Naive thymus-derived CD8-positive, alpha-beta T cell (primary cell): ENCODE measurements around the gene WWP2. TPM values are rescaled to one million over a fixed set of nuclear protein-coding genes. Genes with fewer than 3 reads are reported as not detected.
"Not testable (repeated sequence)": the region's sequence is repeated elsewhere in the genome, so short reads cannot be mapped to it uniquely, and the experiment has no call there.

Experiments used
- ATAC-seq, 2 donors: fragments of 150-1000 bp; cut with Tn5 transposase in 1 of 2; sonication (Bioruptor Pico), chemical (Tn5 transposase) in 1 of 2; 1 replicate in 1 of 2; 2 replicates in 1 of 2; pipeline ENCODE4 v1.10.0; 2021; ENCODE audit warnings: mild to moderate bottlenecking in 2 of 2, moderate library complexity in 2 of 2
- POLR2A ChIA-PET: fragments of 350-600 bp; sonication (Branson Sonifier 250); formaldehyde crosslinking; loops from one replicate; lab custom pipeline; 2021; ENCODE audit warnings: antibody characterized with exemption; lab: Charles Lee
- DNase-seq, 10 donors: peaks; one replicate each; pipeline versions ENCODE4 v3.0.0 to v3.0.0-alpha.2; 2020 to 2022
- H3K27ac Mint-ChIP-seq, 10 donors: one replicate each; pipeline ENCODE4 v1.8.0; 2020 to 2022; ENCODE audit warnings: mild to moderate bottlenecking in 10 of 10, mixed read lengths in 10 of 10, moderate library complexity in 4 of 10, inconsistent platforms in 1 of 10
- H3K27me3 Mint-ChIP-seq, 5 donors: one replicate each; pipeline ENCODE4 v1.8.0; 2021 to 2022; ENCODE audit warnings: mixed read lengths in 5 of 5
- H3K36me3 Mint-ChIP-seq, 3 donors: one replicate each; pipeline ENCODE4 v1.8.0; 2020 to 2022; ENCODE audit warnings: mixed read lengths in 3 of 3, mild to moderate bottlenecking in 2 of 3, inconsistent platforms in 1 of 3
- H3K4me1 Mint-ChIP-seq, 4 donors: one replicate each; pipeline ENCODE4 v1.8.0; 2021 to 2022; ENCODE audit warnings: mixed read lengths in 4 of 4
- H3K4me3 Mint-ChIP-seq, 10 donors: one replicate each; pipeline ENCODE4 v1.8.0; 2020 to 2022; ENCODE audit warnings: mild to moderate bottlenecking in 10 of 10, mixed read lengths in 10 of 10, moderate library complexity in 6 of 10, inconsistent platforms in 1 of 10
- H3K9me3 Mint-ChIP-seq, 9 donors: one replicate each; pipeline ENCODE4 v1.8.0; 2020 to 2022; ENCODE audit warnings: mixed read lengths in 9 of 9, mild to moderate bottlenecking in 3 of 9, inconsistent platforms in 1 of 9, moderate library complexity in 1 of 9
- polyA plus RNA-seq, 3 donors: library from polyadenylated mRNA; unstranded; fragments of 300-500 nt; fragmentation: Illumina TruSeq; gene quantifications; one replicate each; pipeline ENCODE4 v1.2.3, GENCODE V29; 2021
- total RNA-seq, 8 experiments: library from RNA in 2 of 8; stranded (reverse) in 2 of 8; gene quantifications; one replicate each; pipeline ENCODE4 v1.2.3 and lab custom pipeline; 2021 to 2026

Gene WWP2
- total and polyA plus RNA-seq, 5 experiments from 2014 or later = 27.0 to 63.3 (median 39.5) TPM

- no peaks in the 10 kb centered on the region for H3K27me3 Mint-ChIP-seq
- H3K4me3 Mint-ChIP-seq = no peak overlapping the region
- peak overlapping the region in 1 of 10 donors; percentile 22 for H3K27ac Mint-ChIP-seq
- POLR2A ChIA-PET = no interaction called here
- H3K9me3 Mint-ChIP-seq = peaks cover 0 to under 1% (median 0%) of the 10 kb centered on the region in 9 donors
- ATAC-seq (no peak), DNase-seq (no peak)
- H3K36me3 Mint-ChIP-seq = peaks cover 4 to 67% (median 18%) of the 10 kb centered on the region in 3 donors
- H3K4me1 Mint-ChIP-seq = peaks cover 0 to 3% (median 1%) of the 10 kb centered on the region in 4 donors
Observed at GRCh38 chr16:69812688-69813014, 50.5 kb downstream of the WWP2 start.

DNA sequence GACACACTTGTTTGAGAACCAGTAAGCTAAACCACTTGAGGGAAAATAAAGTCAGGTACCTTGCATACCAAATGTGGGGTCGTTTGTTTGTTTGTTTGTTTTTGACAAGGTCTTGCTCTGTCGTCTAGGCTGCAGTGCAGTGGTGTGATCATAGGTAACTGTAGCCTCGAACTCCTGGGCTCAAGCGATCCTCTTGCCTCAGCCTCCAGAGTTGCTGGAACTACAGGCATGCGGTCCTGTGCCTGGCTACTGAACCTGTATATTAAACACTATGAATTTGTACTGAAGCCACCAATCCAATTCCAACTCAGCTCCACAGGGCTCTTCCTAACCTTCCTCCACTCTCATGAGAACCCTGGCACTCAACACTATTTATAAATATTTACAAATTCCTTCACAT, 51.9 kb downstream of the WWP2 start:
- Mint-ChIP-seq H3K4me1 (peaks cover 0 to 6% (median 2%) of the 10 kb centered on the region in 4 donors), H3K27me3 (no peaks in the 10 kb centered on the region), H3K9me3 (peaks cover 0 to 5% (median 0%) of the 10 kb centered on the region in 9 donors), H3K27ac (peak overlapping the region in 2 of 10 donors; percentile 21 to 58), H3K4me3 (no peak overlapping the region), H3K36me3 (peaks cover 8 to 69% (median 26%) of the 10 kb centered on the region in 3 donors)
- ATAC-seq = no peak
- POLR2A ChIA-PET = interaction anchor here (0.6 kb wide), 1 partner anchor 9 kb away, joined by 3 read pairs; no protein-coding TSS in a partner anchor
- no peak for DNase-seq

GRCh38 chr16:69814561-69814960, 52.4 kb downstream of the WWP2 start:
- H3K4me1 Mint-ChIP-seq = peaks cover 0 to 8% (median 2%) of the 10 kb centered on the region in 4 donors
- H3K36me3 Mint-ChIP-seq = peaks cover 9 to 69% (median 28%) of the 10 kb centered on the region in 3 donors
- POLR2A ChIA-PET = no interaction called here
- H3K9me3 Mint-ChIP-seq = peaks cover 0 to 5% (median 0%) of the 10 kb centered on the region in 9 donors
- peak overlapping the region in 1 of 10 donors; percentile 21 for H3K27ac Mint-ChIP-seq
- no peak overlapping the region for H3K4me3 Mint-ChIP-seq
- ATAC-seq (no peak), DNase-seq (no peak)
- H3K27me3 Mint-ChIP-seq = no peaks in the 10 kb centered on the region

- ATAC-seq, H3K4me1 Mint-ChIP-seq, H3K4me3 Mint-ChIP-seq, POLR2A ChIA-PET, H3K9me3 Mint-ChIP-seq, DNase-seq, H3K27me3 Mint-ChIP-seq, H3K27ac Mint-ChIP-seq: not testable (repeated sequence)
- peaks cover 9 to 68% (median 28%) of the 10 kb centered on the region in 3 donors for H3K36me3 Mint-ChIP-seq
Observed at GRCh38 chr16:69815216-69815883, 53.2 kb downstream of the WWP2 start.

DNA sequence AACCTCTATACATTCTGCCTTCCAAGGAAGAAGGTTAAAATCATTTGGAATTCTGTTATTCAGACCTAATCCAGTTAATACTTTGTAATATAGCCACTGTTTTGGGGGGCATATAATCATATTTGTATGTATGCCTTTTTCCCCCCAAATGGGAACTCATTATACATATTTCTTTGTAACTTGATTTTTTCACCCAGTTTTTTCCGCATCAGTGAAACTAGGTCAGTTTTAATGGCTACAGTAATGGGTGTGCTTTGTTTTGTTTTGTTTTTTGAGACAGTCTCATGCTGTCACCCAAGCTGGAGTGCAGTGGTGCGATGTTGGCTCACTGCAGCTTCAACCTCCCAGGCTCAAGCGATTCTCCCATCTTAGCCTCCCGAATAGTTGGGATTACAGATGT, 54.9 kb downstream of the WWP2 start:
- no peak overlapping the region for H3K4me3 Mint-ChIP-seq
- peaks cover 0 to 5% (median 0%) of the 10 kb centered on the region in 9 donors for H3K9me3 Mint-ChIP-seq
- peaks cover 0 to 6% (median under 1%) of the 10 kb centered on the region in 4 donors for H3K4me1 Mint-ChIP-seq
- no peak overlapping the region for H3K27ac Mint-ChIP-seq
- POLR2A ChIA-PET = no interaction called here
- H3K27me3 Mint-ChIP-seq = no peaks in the 10 kb centered on the region
- DNase-seq (no peak), ATAC-seq (no peak)
- H3K36me3 Mint-ChIP-seq = peaks cover 9 to 68% (median 28%) of the 10 kb centered on the region in 3 donors

DNA sequence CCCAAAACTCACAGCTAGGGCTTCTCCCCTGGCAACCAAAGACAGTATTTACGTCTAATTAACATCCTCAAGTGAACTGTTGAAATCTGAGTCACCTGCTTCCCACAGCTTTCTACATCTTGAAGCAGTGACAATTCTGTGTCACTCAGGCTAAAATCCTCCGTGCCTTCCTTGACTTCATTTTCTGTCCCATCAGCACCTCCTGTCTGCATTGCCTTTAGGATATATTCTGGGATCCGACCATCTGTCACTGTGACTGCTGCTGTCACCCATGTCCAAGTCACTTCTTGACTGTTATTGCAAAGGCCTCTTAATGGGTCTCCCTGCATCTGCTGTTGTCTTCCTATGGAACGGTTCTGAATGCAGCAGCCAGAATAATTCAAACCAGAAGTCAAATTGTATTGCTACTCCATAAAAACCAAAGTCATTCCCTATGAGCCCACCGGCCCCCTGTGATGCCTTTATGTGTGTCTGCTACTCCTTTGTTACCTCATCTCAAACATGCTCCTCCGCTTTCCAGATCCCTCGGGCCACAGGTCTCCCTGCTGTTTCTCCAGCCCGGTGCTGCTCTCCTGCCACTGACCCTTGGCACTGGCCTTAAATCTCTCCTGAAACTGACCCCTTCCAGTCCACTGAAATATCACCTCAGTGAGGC, 56.9 kb downstream of the WWP2 start:
- ATAC-seq (no peak), DNase-seq (no peak)
- POLR2A ChIA-PET = no interaction called here
- H3K4me1 Mint-ChIP-seq = peaks cover 0 to 14% (median 5%) of the 10 kb centered on the region in 4 donors
- no peak overlapping the region for H3K4me3 Mint-ChIP-seq
- H3K36me3 Mint-ChIP-seq = peaks cover 9 to 67% (median 28%) of the 10 kb centered on the region in 3 donors
- peak overlapping the region in 1 of 10 donors; percentile 60 for H3K27ac Mint-ChIP-seq
- H3K27me3 Mint-ChIP-seq = no peaks in the 10 kb centered on the region
- H3K9me3 Mint-ChIP-seq = peaks cover 0 to 5% (median 0%) of the 10 kb centered on the region in 9 donors

DNA sequence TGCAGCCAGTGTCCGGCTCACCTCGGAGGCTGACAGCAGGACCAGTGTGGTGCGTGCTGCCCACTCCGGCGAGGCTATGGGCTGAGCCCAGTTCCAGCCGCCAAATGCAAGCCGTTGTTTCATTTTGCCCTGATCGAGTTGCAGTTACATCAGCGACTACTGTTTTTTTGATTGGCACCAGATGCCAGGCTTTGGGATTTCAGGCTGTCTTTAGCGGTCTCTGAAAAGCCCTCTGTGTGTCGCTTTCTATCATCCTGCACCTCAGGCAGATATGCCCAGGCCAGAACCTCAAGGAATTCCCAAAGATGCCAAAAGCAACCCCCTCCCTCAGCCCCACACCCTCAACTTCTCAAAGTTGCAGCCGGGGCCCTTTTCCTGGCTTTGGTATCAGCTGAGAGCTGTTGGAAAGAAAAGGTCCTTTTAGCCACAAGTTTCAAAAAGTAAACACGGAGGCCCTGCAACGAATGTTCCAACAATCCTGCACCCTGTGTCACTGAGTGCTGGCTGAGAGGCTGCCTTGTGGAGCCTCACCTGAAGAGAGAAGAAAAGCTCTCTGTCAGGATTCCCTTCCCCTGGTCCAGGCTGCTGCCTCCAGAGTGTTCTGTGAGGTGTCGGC, 58.9 kb downstream of the WWP2 start:
- ATAC-seq (no peak), DNase-seq (no peak)
- Mint-ChIP-seq H3K27me3 (no peaks in the 10 kb centered on the region), H3K27ac (peak overlapping the region in 1 of 10 donors; percentile 40), H3K36me3 (peaks cover 9 to 62% (median 30%) of the 10 kb centered on the region in 3 donors), H3K4me1 (peaks cover 0 to 15% (median 6%) of the 10 kb centered on the region in 4 donors), H3K9me3 (peaks cover 0 to 5% (median 0%) of the 10 kb centered on the region in 9 donors), H3K4me3 (no peak overlapping the region)
- POLR2A ChIA-PET = no interaction called here

DNA sequence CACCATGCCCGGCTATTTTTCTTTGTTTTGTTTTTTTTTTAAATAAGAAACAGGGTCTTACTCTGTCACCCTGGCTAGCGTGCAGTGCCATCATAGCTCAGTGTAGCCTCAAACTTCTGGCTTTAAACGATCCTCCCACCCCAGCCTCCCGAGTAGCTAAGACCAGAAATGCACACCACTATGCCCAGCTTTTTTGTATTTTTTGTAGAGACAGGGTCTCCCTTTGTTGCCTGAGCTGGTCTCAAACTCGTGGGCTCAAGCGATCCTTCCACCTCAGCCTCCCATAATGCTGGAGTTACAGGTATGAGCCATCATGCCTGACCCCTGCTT, 59.7 kb downstream of the WWP2 start:
- DNase-seq = no peak
- no peak for ATAC-seq
- POLR2A ChIA-PET = no interaction called here
- peaks cover 0 to 15% (median 6%) of the 10 kb centered on the region in 4 donors for H3K4me1 Mint-ChIP-seq
- peaks cover 0 to 5% (median 0%) of the 10 kb centered on the region in 9 donors for H3K9me3 Mint-ChIP-seq
- peaks cover 9 to 61% (median 27%) of the 10 kb centered on the region in 3 donors for H3K36me3 Mint-ChIP-seq
- peak overlapping the region in 1 of 10 donors; percentile 35 for H3K27ac Mint-ChIP-seq
- no peaks in the 10 kb centered on the region for H3K27me3 Mint-ChIP-seq
- no peak overlapping the region for H3K4me3 Mint-ChIP-seq

- peak overlapping the region in 2 of 10 donors; percentile 35 to 52 for H3K27ac Mint-ChIP-seq
- H3K9me3 Mint-ChIP-seq = peaks cover 0 to 5% (median 0%) of the 10 kb centered on the region in 9 donors
- peaks cover 0 to 15% (median 6%) of the 10 kb centered on the region in 4 donors for H3K4me1 Mint-ChIP-seq
- no peaks in the 10 kb centered on the region for H3K27me3 Mint-ChIP-seq
- ATAC-seq (no peak), DNase-seq (no peak)
- H3K4me3 Mint-ChIP-seq = no peak overlapping the region
- H3K36me3 Mint-ChIP-seq = peaks cover 9 to 62% (median 24%) of the 10 kb centered on the region in 3 donors
- POLR2A ChIA-PET = no interaction called here
Observed at GRCh38 chr16:69822174-69822935, 60.2 kb downstream of the WWP2 start.

GRCh38 chr16:69823831-69824563, 61.9 kb downstream of the WWP2 start:
- DNase-seq = peak in 1 of 10 donors; percentile 4
- Mint-ChIP-seq H3K27me3 (no peaks in the 10 kb centered on the region), H3K4me3 (peak overlapping the region in 1 of 10 donors; percentile 74), H3K36me3 (peaks cover 7 to 64% (median 14%) of the 10 kb centered on the region in 3 donors), H3K9me3 (no peaks in the 10 kb centered on the region), H3K27ac (peak overlapping the region in 5 of 10 donors; percentile 43 to 77 (median 57)), H3K4me1 (peaks cover 0 to 15% (median 6%) of the 10 kb centered on the region in 4 donors)
- ATAC-seq = no peak
- POLR2A ChIA-PET = interaction anchor here (0.7 kb wide), 1 partner anchor 10 kb away, joined by 3 read pairs; no protein-coding TSS in a partner anchor

DNA sequence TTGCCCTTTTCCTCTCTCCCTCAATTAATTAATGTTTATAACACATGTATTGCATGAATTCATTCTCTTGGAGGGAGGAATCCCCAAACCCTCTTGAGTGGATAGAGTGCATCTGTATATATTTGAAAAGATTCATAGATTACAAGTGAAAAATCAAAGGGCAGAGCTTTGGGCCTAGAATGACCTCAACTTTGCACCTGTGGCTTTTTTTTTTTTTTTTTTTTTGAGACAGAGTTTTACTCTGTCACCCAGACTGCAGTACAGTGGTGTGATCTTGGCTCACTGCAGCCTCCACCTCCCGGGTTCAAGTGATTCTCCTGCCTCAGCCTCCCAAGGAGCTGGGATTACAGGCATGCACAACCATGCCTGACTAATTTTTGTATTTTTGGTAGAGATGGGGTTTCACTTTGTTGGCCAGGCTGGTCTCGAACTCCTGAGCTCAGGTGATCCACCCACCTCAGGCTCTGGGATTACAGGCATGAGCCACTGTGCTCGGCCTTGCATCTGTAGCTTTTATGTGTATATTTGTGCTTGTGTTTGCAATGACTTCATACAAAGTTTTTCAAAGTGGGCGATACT, 62.5 kb downstream of the WWP2 start:
- DNase-seq, H3K27me3 Mint-ChIP-seq, H3K4me3 Mint-ChIP-seq, ATAC-seq, H3K9me3 Mint-ChIP-seq, POLR2A ChIA-PET: not testable (repeated sequence)
- Mint-ChIP-seq H3K36me3 (peaks cover 7 to 64% (median 13%) of the 10 kb centered on the region in 3 donors), H3K27ac (peak overlapping the region in 2 of 10 donors; percentile 21 to 77), H3K4me1 (peaks cover 0 to 16% (median 6%) of the 10 kb centered on the region in 4 donors)
